ENCODE measurements around the gene DLGAP3.

DLGAP3 gene

DNA sequence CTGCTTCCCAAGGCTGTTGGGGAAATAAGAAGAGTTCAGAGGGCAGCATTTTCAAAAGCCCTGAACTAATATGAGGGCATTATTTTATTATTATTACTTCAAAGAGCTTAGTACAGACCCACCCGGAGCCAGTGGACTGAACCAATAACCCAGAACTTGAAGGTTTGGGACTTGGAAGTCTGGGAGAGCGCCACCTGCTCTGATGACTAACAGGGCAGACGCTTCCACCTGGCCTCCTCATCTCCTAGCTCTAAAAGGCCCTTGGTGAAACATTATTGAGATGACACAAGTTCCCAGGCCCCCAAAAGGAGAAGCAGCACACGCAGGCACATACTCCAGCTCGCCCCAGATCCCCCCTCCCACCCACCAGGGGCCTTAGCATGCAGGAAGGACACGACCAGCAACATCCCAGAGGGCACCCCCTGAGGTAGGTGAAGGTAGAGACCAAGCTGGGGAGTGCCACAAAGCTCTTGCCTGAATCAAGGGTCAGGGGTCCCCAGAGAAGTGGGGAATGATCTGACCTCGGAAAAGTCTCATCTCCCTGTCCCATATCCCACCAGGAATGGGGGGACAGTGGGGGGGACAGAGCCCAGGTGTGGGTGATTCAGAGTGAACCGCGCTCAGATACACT lies 1.3 kb downstream of the DLGAP3 start:
- Histone ChIP-seq H3K27ac (ENCODE audit: low read length) (no peak overlapping the region), H3K27me3 (ENCODE audit: control insufficient read depth, insufficient read depth, low read length) (peaks cover 75% of the 10 kb centered on the region), H3K4me3 (ENCODE audit: low read length) (peak overlapping the region; percentile 61), H3K4me1 (ENCODE audit: control insufficient read depth, low read depth, low read length) (peaks cover 3% of the 10 kb centered on the region), H3K36me3 (ENCODE audit: control insufficient read depth, low read depth, low read length) (no peaks in the 10 kb centered on the region), H3K9ac (ENCODE audit: low read length) (no peak overlapping the region), H3K9me3 (ENCODE audit: control insufficient read depth, low read depth, low read length) (no peaks in the 10 kb centered on the region)

DNA sequence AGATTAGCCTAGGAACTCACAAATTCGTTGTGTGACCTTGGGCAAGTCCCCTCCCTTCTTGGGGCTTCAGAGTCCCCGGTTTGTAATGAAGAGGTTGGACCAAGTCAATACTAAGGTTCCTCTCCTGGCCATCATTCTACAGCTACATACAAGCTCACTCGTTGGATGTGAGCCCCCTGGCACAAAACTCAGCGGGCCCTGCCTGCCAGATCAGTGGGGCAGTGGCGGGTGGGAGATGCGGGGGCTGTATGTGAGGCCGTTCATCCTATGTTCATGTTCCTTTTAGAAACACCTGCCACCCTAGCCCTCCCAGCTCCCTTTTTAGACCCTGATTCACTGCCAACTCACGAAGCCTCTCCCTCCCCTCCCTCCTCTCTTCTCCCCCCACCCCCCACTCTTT lies 2.1 kb downstream of the DLGAP3 start:
- Histone ChIP-seq H3K27ac (ENCODE audit: low read length) (no peak overlapping the region), H3K27me3 (ENCODE audit: control insufficient read depth, insufficient read depth, low read length) (peaks cover 71% of the 10 kb centered on the region), H3K4me3 (ENCODE audit: low read length) (no peak overlapping the region), H3K9ac (ENCODE audit: low read length) (no peak overlapping the region), H3K9me3 (ENCODE audit: control insufficient read depth, low read depth, low read length) (no peaks in the 10 kb centered on the region), H3K4me1 (ENCODE audit: control insufficient read depth, low read depth, low read length) (peaks cover 3% of the 10 kb centered on the region), H3K36me3 (ENCODE audit: control insufficient read depth, low read depth, low read length) (no peaks in the 10 kb centered on the region)

DNA sequence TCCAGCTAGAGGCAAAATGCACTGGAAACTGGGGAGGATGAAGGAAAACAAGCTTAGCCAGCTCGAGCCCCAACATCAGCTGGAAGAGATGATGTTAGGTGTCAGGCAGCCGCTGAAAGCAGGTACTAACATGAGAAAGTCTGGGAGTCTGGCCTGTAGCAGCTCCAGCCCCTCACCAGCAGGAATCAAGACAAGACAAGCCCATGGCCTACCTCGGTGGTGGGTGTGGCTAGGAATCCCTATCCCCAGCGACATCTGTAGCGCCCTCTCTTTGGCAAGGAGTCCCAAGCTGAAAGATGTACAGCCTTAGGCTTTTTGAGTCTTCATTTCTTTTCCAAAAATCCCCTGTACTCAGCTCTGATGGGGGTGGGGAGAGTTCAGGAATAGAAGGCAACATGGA lies 2.6 kb downstream of the DLGAP3 start:
- no peak overlapping the region for H3K9ac ChIP-seq (ENCODE audit: low read length)
- H3K4me1 ChIP-seq (ENCODE audit: control insufficient read depth, low read depth, low read length) = peaks cover 3% of the 10 kb centered on the region
- no peak overlapping the region for H3K4me3 ChIP-seq (ENCODE audit: low read length)
- H3K27me3 ChIP-seq (ENCODE audit: control insufficient read depth, insufficient read depth, low read length) = peaks cover 68% of the 10 kb centered on the region
- no peak overlapping the region for H3K27ac ChIP-seq (ENCODE audit: low read length)
- H3K9me3 ChIP-seq (ENCODE audit: control insufficient read depth, low read depth, low read length) = no peaks in the 10 kb centered on the region
- H3K36me3 ChIP-seq (ENCODE audit: control insufficient read depth, low read depth, low read length) = no peaks in the 10 kb centered on the region

DNA sequence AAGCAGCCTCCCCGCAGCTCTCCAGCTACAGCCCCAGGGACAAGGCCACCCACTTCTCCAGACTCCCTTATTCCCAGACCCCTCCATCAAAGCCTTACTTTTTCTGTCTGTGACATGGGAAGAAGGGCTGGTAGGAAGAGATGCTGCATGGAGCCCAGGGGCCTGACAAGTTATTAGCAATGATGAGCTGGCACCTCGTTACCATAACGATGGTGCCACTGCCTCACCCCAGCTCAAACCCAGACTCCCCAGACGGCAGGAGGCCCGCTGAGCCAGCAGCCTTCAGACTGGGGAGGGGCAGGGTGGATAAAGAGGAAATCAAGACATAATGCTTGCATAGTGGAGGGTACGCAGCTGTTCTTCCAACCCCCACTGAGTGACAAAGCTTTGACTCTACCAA lies 3.3 kb downstream of the DLGAP3 start:
- Histone ChIP-seq H3K27me3 (ENCODE audit: control insufficient read depth, insufficient read depth, low read length) (peaks cover 61% of the 10 kb centered on the region), H3K4me3 (ENCODE audit: low read length) (no peak overlapping the region), H3K27ac (ENCODE audit: low read length) (no peak overlapping the region), H3K9ac (ENCODE audit: low read length) (no peak overlapping the region), H3K9me3 (ENCODE audit: control insufficient read depth, low read depth, low read length) (no peaks in the 10 kb centered on the region), H3K4me1 (ENCODE audit: control insufficient read depth, low read depth, low read length) (peaks cover 8% of the 10 kb centered on the region), H3K36me3 (ENCODE audit: control insufficient read depth, low read depth, low read length) (no peaks in the 10 kb centered on the region)

DNA sequence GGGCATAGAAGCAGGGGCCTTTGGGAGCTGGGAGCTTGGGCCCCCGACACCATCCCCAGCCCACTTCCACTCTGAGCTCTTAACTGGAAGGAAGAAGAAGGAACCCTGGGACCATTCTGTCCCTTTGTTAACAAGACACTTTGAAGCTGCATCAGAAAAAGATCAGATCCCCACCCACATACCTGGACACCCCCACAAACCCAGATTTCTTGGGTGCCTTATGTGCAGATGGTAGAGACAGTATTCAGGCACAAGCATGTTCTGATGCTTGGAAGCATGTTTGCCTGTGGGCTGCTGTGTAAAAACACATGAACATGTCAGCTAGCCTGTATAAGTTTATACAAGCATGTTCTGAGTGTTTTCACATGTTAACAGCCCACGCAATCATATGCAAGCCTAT lies 3.7 kb downstream of the DLGAP3 start:
- no peak overlapping the region for H3K4me3 ChIP-seq (ENCODE audit: low read length)

DNA sequence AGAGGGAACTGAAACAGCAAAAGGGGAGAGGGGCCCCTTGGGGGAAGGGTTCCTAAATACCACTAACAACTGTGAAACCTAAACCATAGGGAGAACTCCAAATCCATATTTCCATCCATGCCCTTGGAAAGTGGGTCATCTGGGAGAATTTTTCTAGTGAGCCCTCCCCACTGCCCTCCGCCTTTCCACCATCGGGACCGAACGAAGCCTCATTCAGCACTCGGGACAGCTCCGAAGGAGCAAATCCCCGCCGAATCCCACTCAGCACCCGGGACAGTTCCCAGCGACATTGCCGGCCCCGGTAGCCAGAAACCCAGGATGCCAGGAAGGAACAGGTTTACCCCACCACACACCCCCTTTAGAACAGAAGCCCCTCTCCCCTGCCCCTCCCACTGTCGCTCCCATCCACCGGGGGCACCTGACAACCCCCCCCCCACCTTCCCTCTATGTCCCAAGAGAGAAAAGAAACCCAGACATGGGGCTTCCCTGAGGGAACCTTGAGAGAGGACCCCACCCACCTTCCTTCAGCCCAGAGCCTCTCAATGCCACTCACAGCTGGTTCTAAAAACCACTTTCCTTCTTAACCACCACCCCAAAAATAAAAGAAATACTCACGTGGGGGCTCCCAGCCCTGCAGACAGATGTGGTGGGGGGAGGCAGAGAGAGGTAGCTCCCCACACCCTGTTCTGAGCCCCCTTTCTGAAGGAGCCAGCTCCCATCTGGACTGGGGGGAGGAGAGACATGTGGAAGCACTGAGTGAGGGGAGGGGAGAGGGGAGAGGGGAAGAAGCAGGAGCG lies 4.5 kb downstream of the DLGAP3 start:
- peaks cover 49% of the 10 kb centered on the region for H3K27me3 ChIP-seq (ENCODE audit: control insufficient read depth, insufficient read depth, low read length)
- no peak overlapping the region for H3K9ac ChIP-seq (ENCODE audit: low read length)
- H3K9me3 ChIP-seq (ENCODE audit: control insufficient read depth, low read depth, low read length) = no peaks in the 10 kb centered on the region
- H3K4me3 ChIP-seq (ENCODE audit: low read length) = no peak overlapping the region
- H3K27ac ChIP-seq (ENCODE audit: low read length) = no peak overlapping the region
- H3K36me3 ChIP-seq (ENCODE audit: control insufficient read depth, low read depth, low read length) = no peaks in the 10 kb centered on the region
- H3K4me1 ChIP-seq (ENCODE audit: control insufficient read depth, low read depth, low read length) = peaks cover 4% of the 10 kb centered on the region

More for the DNA sequence above, 3.7 kb downstream of the DLGAP3 start:
- Histone ChIP-seq H3K27ac (ENCODE audit: low read length) (no peak overlapping the region), H3K36me3 (ENCODE audit: control insufficient read depth, low read depth, low read length) (no peaks in the 10 kb centered on the region), H3K27me3 (ENCODE audit: control insufficient read depth, insufficient read depth, low read length) (peaks cover 57% of the 10 kb centered on the region), H3K9me3 (ENCODE audit: control insufficient read depth, low read depth, low read length) (no peaks in the 10 kb centered on the region), H3K9ac (ENCODE audit: low read length) (no peak overlapping the region), H3K4me1 (ENCODE audit: control insufficient read depth, low read depth, low read length) (peaks cover 7% of the 10 kb centered on the region)

DNA sequence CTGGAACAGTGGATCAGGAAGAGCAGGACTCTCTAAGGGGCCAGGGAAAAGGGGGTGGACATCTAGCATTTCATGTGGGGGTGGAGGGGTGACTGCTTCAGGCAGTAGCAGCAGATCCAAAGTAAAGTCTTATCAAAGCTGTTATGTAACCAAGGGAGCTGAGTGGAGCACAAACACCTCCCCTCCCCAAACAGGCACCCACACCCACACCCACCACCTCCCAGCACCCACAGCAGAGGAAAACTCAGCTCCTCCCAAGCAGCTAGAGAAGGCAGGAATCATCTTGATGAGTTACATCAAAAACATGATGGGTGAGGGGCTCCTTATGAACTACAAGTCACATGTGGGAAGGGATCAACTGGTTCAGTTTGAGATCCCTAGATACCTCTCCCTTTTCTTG lies 6.0 kb downstream of the DLGAP3 start:
- H3K9ac ChIP-seq (ENCODE audit: low read length) = no peak overlapping the region
- no peaks in the 10 kb centered on the region for H3K9me3 ChIP-seq (ENCODE audit: control insufficient read depth, low read depth, low read length)
- H3K27me3 ChIP-seq (ENCODE audit: control insufficient read depth, insufficient read depth, low read length) = peaks cover 43% of the 10 kb centered on the region
- H3K27ac ChIP-seq (ENCODE audit: low read length) = no peak overlapping the region
- H3K36me3 ChIP-seq (ENCODE audit: control insufficient read depth, low read depth, low read length) = no peaks in the 10 kb centered on the region
- H3K4me1 ChIP-seq (ENCODE audit: control insufficient read depth, low read depth, low read length) = peaks cover 4% of the 10 kb centered on the region
- no peak overlapping the region for H3K4me3 ChIP-seq (ENCODE audit: low read length)

DNA sequence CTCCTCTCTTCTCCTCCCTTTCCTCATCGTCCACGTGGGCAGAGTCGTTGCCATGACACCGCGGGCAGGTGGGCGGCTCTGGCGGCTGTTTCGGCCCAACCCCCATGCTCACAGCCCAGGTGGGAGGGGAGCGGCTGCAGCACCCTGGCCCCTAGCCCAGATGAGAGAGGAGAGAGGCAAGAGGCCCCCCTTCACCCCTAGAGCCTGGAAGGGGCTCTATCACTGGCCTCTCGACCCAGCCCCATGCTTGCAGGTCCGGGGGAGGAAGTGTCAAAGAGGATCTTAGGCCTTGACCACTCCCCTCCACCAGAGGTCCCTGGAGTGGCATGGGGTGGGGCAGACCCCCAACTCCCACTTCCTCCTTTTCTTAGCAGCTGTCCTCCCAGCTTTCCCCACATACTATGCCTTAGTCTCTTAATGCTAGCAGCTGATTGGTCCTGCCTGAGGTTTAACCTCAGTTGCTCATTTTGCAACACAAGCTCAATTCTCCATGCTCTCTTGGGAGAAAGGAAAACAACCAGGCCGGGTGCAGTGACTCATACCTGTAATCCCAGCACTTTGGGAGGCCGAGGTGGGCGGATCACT lies 10.4 kb downstream of the DLGAP3 start:
- no peaks in the 10 kb centered on the region for H3K36me3 ChIP-seq (ENCODE audit: control insufficient read depth, low read depth, low read length)
- H3K27ac ChIP-seq (ENCODE audit: low read length) = no peak overlapping the region
- peak overlapping the region; percentile 2 for H3K4me3 ChIP-seq (ENCODE audit: low read length)
- peaks cover 6% of the 10 kb centered on the region for H3K27me3 ChIP-seq (ENCODE audit: control insufficient read depth, insufficient read depth, low read length)
- H3K9me3 ChIP-seq (ENCODE audit: control insufficient read depth, low read depth, low read length) = no peaks in the 10 kb centered on the region
- no peak overlapping the region for H3K9ac ChIP-seq (ENCODE audit: low read length)
- peaks cover 4% of the 10 kb centered on the region for H3K4me1 ChIP-seq (ENCODE audit: control insufficient read depth, low read depth, low read length)

DNA sequence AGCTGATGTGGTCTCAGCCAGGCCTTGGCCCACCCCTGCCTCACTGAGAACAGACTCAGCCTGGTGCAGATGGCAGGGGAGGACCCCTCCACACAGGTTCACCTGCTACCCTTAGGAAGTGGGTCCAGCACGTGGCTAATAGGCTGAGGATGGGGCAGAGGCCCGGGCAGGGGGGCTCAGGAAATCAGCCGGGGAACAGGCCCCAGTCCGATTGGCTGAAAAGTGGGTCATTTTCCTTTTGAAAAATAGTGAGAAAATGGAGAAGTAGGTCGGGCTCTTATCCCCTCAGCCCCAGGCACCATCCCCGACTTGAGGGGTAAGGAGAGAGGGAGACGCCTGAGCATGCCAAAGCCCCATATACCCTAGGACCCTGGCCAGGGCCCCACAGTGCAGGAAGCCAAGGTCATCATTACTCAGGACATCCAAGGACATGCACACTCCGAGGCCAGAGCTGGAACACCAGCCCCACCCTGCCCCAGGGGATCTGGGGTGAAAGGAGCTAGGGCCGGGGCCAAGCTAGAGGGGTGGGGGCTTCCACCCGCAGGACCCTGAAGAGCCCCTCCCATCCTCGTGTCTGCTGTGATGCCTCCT lies 11.0 kb downstream of the DLGAP3 start:
- H3K27ac ChIP-seq (ENCODE audit: low read length) = no peak overlapping the region
- peaks cover 2% of the 10 kb centered on the region for H3K27me3 ChIP-seq (ENCODE audit: control insufficient read depth, insufficient read depth, low read length)
- peaks cover 4% of the 10 kb centered on the region for H3K4me1 ChIP-seq (ENCODE audit: control insufficient read depth, low read depth, low read length)
- no peaks in the 10 kb centered on the region for H3K9me3 ChIP-seq (ENCODE audit: control insufficient read depth, low read depth, low read length)
- H3K36me3 ChIP-seq (ENCODE audit: control insufficient read depth, low read depth, low read length) = no peaks in the 10 kb centered on the region
- H3K9ac ChIP-seq (ENCODE audit: low read length) = no peak overlapping the region
- peak overlapping the region; percentile 2 for H3K4me3 ChIP-seq (ENCODE audit: low read length)

DNA sequence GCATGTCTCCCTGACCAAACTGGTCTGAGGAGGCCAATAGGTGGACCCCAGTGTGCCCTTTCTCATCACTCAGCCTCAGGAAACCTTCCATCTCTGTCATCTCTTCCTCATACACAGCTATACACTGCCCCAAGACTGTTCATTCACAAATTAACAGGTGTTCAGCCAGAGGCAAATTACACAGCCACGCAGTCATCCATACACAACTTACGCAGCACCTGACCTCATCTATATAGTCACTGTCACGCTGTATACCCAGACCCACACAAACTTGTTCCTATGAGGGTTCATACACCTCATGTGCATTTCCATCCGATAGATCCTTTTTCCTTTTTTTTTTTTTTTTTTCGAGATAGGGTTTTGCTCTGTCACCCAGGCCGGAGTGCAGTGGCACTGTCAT lies 12.4 kb downstream of the DLGAP3 start:
- Histone ChIP-seq H3K36me3 (ENCODE audit: control insufficient read depth, low read depth, low read length) (no peaks in the 10 kb centered on the region), H3K4me1 (ENCODE audit: control insufficient read depth, low read depth, low read length) (peaks cover 4% of the 10 kb centered on the region), H3K9ac (ENCODE audit: low read length) (no peak overlapping the region), H3K27ac (ENCODE audit: low read length) (no peak overlapping the region), H3K4me3 (ENCODE audit: low read length) (no peak overlapping the region), H3K9me3 (ENCODE audit: control insufficient read depth, low read depth, low read length) (no peaks in the 10 kb centered on the region), H3K27me3 (ENCODE audit: control insufficient read depth, insufficient read depth, low read length) (no peaks in the 10 kb centered on the region)

DNA sequence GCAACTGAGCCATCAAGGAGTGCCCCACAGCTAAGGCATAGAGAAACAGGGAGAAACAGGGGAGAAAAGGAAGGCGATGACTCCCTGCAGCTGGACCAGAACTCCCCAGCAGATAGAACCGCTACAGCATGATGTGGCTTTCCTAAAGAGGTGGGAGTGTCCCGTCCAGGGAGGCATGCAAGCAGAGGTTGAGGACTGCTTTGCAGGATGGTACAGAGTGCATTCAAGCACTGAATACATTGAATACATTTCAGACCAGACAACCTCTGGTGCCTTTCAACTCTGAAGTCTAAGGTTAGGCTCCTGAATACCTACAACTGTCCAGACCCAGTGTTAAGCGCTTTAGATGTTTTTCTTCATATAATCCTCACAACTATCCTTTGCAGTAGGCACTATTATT lies 13.3 kb downstream of the DLGAP3 start:
- Histone ChIP-seq H3K4me3 (ENCODE audit: low read length) (no peak overlapping the region), H3K27me3 (ENCODE audit: control insufficient read depth, insufficient read depth, low read length) (no peaks in the 10 kb centered on the region), H3K36me3 (ENCODE audit: control insufficient read depth, low read depth, low read length) (no peaks in the 10 kb centered on the region), H3K27ac (ENCODE audit: low read length) (no peak overlapping the region), H3K9me3 (ENCODE audit: control insufficient read depth, low read depth, low read length) (no peaks in the 10 kb centered on the region), H3K9ac (ENCODE audit: low read length) (no peak overlapping the region), H3K4me1 (ENCODE audit: control insufficient read depth, low read depth, low read length) (no peaks in the 10 kb centered on the region)
